Measurements from ENCODE around the gene REXO1.

- no peak for TF ChIP-seq CTCF (conservative IDR thresholded peaks at IDR 0.05; ENCODE audit: low read depth in 2 of 2)
- TF ChIP-seq EZH2 (IDR thresholded peaks at IDR 0.05; ENCODE audit: low read depth, unreplicated experiment) = no peak
- TF ChIP-seq POLR2AphosphoS5 (IDR thresholded peaks at IDR 0.05; ENCODE audit: low read depth) = no peak
- no peak for TF ChIP-seq REST (IDR thresholded peaks at IDR 0.05; ENCODE audit: unreplicated experiment)
- TF ChIP-seq CREB1 (CRISPR knock-in tag; IDR thresholded peaks at IDR 0.05; ENCODE audit: low read depth) = no peak
- no peak for TF ChIP-seq EZH2phosphoT487 (IDR thresholded peaks at IDR 0.05; ENCODE audit: unreplicated experiment)
- no peak for TF ChIP-seq STAT1 (IDR thresholded peaks at IDR 0.05; ENCODE audit: unreplicated experiment)
- TF ChIP-seq ZNF331 (CRISPR knock-in tag; IDR thresholded peaks at IDR 0.05; ENCODE audit: low read depth) = no peak
- TF ChIP-seq ZNF114 (CRISPR knock-in tag; IDR thresholded peaks at IDR 0.05) = no peak
- no peak for TF ChIP-seq JUNB (IDR thresholded peaks at IDR 0.05; ENCODE audit: unreplicated experiment)
Observed at GRCh38 chr19:1830568-1830967, 17.7 kb downstream of the REXO1 start.
